Measurements from ENCODE around the gene PYDC2. TPM values are rescaled to one million over a fixed set of nuclear protein-coding genes. Genes with fewer than 3 reads are reported as not detected.

PYDC2 gene
- total RNA-seq, 4 donors from 2014 or later = not detected

GRCh38 chr3:191415566-191415965 lies 45.4 kb upstream of the PYDC2 start:
- 88 to 90% methylated on average over 5 to 9 of the region's 9 CpGs for WGBS, 2 donors (ENCODE audit: low coverage in 1 of 2)
- no peak overlapping the region for H3K27ac ChIP-seq
- H3K4me1 ChIP-seq = no peaks in the 10 kb centered on the region
- TF ChIP-seq POLR2AphosphoS5 (IDR thresholded peaks at IDR 0.05) (no peak), EP300 (IDR thresholded peaks at IDR 0.05; ENCODE audit: low read depth) (no peak), CTCF (IDR thresholded peaks at IDR 0.05) (no peak), POLR2A (IDR thresholded peaks at IDR 0.05) (no peak)
- H3K36me3 ChIP-seq = no peaks in the 10 kb centered on the region
- H3K9me3 ChIP-seq = no peaks in the 10 kb centered on the region
- in situ Hi-C loops (cut with MboI; ENCODE audit: low pct_ligation_motif_present in 1 of 4, low pct_unique_long_range_greater_than_20kb in 1 of 4, low sequenced_read_pairs in 3 of 4) (loop anchor here (25.0 kb wide), 1 partner anchor 1022 kb away; no protein-coding TSS in a partner anchor), intact Hi-C loops (cut with DNase I; ENCODE audit: low total_unique reads) (no loop called here)
- DNase-seq = no peak
- no peaks in the 10 kb centered on the region for H3K27me3 ChIP-seq
- no peak overlapping the region for H3K4me3 ChIP-seq

- Histone ChIP-seq H3K9me3 (no peaks in the 10 kb centered on the region), H3K4me1 (no peaks in the 10 kb centered on the region), H3K4me3 (no peak overlapping the region), H3K36me3 (no peaks in the 10 kb centered on the region), H3K27ac (no peak overlapping the region), H3K27me3 (no peaks in the 10 kb centered on the region)
- WGBS, 2 donors (ENCODE audit: low coverage in 1 of 2) = 85 to 100% methylated on average over 1 to 6 of the region's 6 CpGs
- no peak for TF ChIP-seq POLR2A (IDR thresholded peaks at IDR 0.05)
- TF ChIP-seq POLR2AphosphoS5 (IDR thresholded peaks at IDR 0.05) = no peak
- TF ChIP-seq EP300 (IDR thresholded peaks at IDR 0.05; ENCODE audit: low read depth) = no peak
- in situ Hi-C loops (cut with MboI; ENCODE audit: low pct_ligation_motif_present in 1 of 4, low pct_unique_long_range_greater_than_20kb in 1 of 4, low sequenced_read_pairs in 3 of 4) (loop anchor here (25.0 kb wide), 1 partner anchor 1020 kb away; no protein-coding TSS in a partner anchor), intact Hi-C loops (cut with DNase I; ENCODE audit: low total_unique reads) (no loop called here)
- no peak for DNase-seq
Measured at GRCh38 chr3:191417457-191417729, 43.6 kb upstream of the PYDC2 start.

- in situ Hi-C loops (cut with MboI; ENCODE audit: low pct_ligation_motif_present in 1 of 4, low pct_unique_long_range_greater_than_20kb in 1 of 4, low sequenced_read_pairs in 3 of 4) = loop anchor here (25.0 kb wide), 1 partner anchor 1017 kb away; no protein-coding TSS in a partner anchor
- no peak for DNase-seq
- Histone ChIP-seq H3K27me3 (no peaks in the 10 kb centered on the region), H3K4me3 (no peak overlapping the region), H3K36me3 (no peaks in the 10 kb centered on the region), H3K27ac (no peak overlapping the region), H3K9me3 (no peaks in the 10 kb centered on the region), H3K4me1 (no peaks in the 10 kb centered on the region)
- intact Hi-C loops (cut with DNase I; ENCODE audit: low total_unique reads) = no loop called here
- no peak for TF ChIP-seq POLR2A (IDR thresholded peaks at IDR 0.05)
- no peak for TF ChIP-seq POLR2AphosphoS5 (IDR thresholded peaks at IDR 0.05)
- no peak for TF ChIP-seq EP300 (IDR thresholded peaks at IDR 0.05; ENCODE audit: low read depth)
- TF ChIP-seq CTCF (IDR thresholded peaks at IDR 0.05) = no peak
- 61 to 82% methylated on average over 2 of the region's 2 CpGs for WGBS, 2 donors (ENCODE audit: low coverage in 1 of 2)
Measured at GRCh38 chr3:191420771-191421170, 40.2 kb upstream of the PYDC2 start.

GRCh38 chr3:191424881-191425280 lies 36.1 kb upstream of the PYDC2 start:
- no peak overlapping the region for H3K27ac ChIP-seq
- H3K4me1 ChIP-seq = no peaks in the 10 kb centered on the region
- in situ Hi-C loops (cut with MboI; ENCODE audit: low pct_ligation_motif_present in 1 of 4, low pct_unique_long_range_greater_than_20kb in 1 of 4, low sequenced_read_pairs in 3 of 4) (loop anchor here (25.0 kb wide), 1 partner anchor 1012 kb away; no protein-coding TSS in a partner anchor), intact Hi-C loops (cut with DNase I; ENCODE audit: low total_unique reads) (no loop called here)
- TF ChIP-seq POLR2AphosphoS5 (IDR thresholded peaks at IDR 0.05) = no peak
- TF ChIP-seq EP300 (IDR thresholded peaks at IDR 0.05; ENCODE audit: low read depth) = no peak
- no peak for TF ChIP-seq POLR2A (IDR thresholded peaks at IDR 0.05)
- no peak for TF ChIP-seq CTCF (IDR thresholded peaks at IDR 0.05)
- H3K9me3 ChIP-seq = no peaks in the 10 kb centered on the region
- no peak overlapping the region for H3K4me3 ChIP-seq
- no peaks in the 10 kb centered on the region for H3K27me3 ChIP-seq
- H3K36me3 ChIP-seq = no peaks in the 10 kb centered on the region
- whole genome bisulfite sequencing, 2 donors (ENCODE audit: low coverage in 1 of 2) = 60 to 80% methylated on average over 1 to 3 of the region's 3 CpGs
- DNase-seq = no peak

- no peak for TF ChIP-seq EP300 (IDR thresholded peaks at IDR 0.05; ENCODE audit: low read depth)
- TF ChIP-seq POLR2A (IDR thresholded peaks at IDR 0.05) = no peak
- TF ChIP-seq CTCF (IDR thresholded peaks at IDR 0.05) = no peak
- no peak for TF ChIP-seq POLR2AphosphoS5 (IDR thresholded peaks at IDR 0.05)
- H3K36me3 ChIP-seq = no peaks in the 10 kb centered on the region
- H3K4me1 ChIP-seq = no peaks in the 10 kb centered on the region
- H3K4me3 ChIP-seq = no peak overlapping the region
- intact Hi-C loops (cut with DNase I; ENCODE audit: low total_unique reads) = no loop called here
- in situ Hi-C loops (cut with MboI; ENCODE audit: low pct_ligation_motif_present in 1 of 4, low pct_unique_long_range_greater_than_20kb in 1 of 4, low sequenced_read_pairs in 3 of 4) = no loop called here
- DNase-seq = no peak
- WGBS, 2 donors (ENCODE audit: low coverage in 1 of 2) = 81 to 85% methylated on average over 7 to 11 of the region's 11 CpGs
- H3K9me3 ChIP-seq = no peaks in the 10 kb centered on the region
- no peak overlapping the region for H3K27ac ChIP-seq
- H3K27me3 ChIP-seq = no peaks in the 10 kb centered on the region
Measured at GRCh38 chr3:191425322-191425734, 35.6 kb upstream of the PYDC2 start.

All from transverse colon (tissue), 4 donors.